ENCODE results near the gene RCVRN. TPM values are rescaled to one million over a fixed set of nuclear protein-coding genes. Genes with fewer than 3 reads are reported as not detected.

Gene RCVRN
- total and polyA plus RNA-seq, 9 of the 15 experiments (the other 6 are each of a cell fraction or from before 2014, with no cell fraction given) = not detected

DNA sequence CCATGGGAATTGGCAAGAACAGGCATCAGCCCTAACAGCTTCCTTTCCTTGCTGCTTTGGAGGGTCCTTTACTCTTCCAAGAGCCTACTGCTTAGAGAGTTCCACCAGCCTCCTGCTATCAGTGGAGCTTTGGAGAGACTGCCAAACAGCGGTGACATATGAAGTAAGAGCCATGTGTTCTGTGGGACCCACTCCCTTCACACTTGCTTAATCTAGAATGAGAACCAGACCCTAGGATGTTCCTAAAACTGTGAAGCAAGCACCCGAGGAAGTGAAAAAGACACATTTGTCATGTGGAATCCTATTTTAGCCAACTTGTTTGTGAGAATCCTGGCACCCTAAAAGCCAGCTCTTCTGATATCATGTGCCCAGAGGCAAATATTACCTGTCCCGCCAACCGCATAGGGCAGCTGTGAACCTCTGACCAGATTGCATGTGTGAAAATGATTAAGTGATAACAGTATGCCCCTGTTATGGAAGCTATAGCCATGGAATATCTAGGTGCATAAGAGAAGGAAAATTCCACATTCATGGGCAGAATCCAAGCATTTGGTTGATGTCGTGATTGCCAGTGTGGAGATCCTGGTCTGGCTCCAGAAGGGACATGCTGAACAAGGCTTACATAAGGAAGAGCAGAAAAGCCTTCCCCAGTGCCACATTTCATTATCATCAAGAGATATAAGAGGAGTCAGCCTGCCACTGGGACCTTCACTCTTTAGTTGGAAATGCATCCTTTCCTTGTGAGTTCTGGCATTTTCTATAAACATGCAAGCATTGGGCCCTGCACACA, 18.7 kb downstream of the RCVRN start:
- BruUV-seq (replicated peaks) = no TSS peak
- in situ Hi-C loops (cut with MboI) = no loop called here
- TF ChIP-seq RBM22 (IDR thresholded peaks at IDR 0.05; ENCODE audit: low read depth, low read length, poor library complexity, severe bottlenecking) (no peak), CSDE1 (IDR thresholded peaks at IDR 0.05) (no peak), RFX7 (CRISPR knock-in tag; IDR thresholded peaks at IDR 0.05) (no peak), CREB1 (IDR thresholded peaks at IDR 0.05) (no peak), CREB1 (CRISPR knock-in tag; IDR thresholded peaks at IDR 0.05) (no peak), NR1H2 (CRISPR knock-in tag; IDR thresholded peaks at IDR 0.05) (no peak), NCOA1 (IDR thresholded peaks at IDR 0.05; ENCODE audit: low read depth) (no peak), ZNF778 (CRISPR knock-in tag; IDR thresholded peaks at IDR 0.05) (no peak)
- TF ChIP-seq, protein P1, sequence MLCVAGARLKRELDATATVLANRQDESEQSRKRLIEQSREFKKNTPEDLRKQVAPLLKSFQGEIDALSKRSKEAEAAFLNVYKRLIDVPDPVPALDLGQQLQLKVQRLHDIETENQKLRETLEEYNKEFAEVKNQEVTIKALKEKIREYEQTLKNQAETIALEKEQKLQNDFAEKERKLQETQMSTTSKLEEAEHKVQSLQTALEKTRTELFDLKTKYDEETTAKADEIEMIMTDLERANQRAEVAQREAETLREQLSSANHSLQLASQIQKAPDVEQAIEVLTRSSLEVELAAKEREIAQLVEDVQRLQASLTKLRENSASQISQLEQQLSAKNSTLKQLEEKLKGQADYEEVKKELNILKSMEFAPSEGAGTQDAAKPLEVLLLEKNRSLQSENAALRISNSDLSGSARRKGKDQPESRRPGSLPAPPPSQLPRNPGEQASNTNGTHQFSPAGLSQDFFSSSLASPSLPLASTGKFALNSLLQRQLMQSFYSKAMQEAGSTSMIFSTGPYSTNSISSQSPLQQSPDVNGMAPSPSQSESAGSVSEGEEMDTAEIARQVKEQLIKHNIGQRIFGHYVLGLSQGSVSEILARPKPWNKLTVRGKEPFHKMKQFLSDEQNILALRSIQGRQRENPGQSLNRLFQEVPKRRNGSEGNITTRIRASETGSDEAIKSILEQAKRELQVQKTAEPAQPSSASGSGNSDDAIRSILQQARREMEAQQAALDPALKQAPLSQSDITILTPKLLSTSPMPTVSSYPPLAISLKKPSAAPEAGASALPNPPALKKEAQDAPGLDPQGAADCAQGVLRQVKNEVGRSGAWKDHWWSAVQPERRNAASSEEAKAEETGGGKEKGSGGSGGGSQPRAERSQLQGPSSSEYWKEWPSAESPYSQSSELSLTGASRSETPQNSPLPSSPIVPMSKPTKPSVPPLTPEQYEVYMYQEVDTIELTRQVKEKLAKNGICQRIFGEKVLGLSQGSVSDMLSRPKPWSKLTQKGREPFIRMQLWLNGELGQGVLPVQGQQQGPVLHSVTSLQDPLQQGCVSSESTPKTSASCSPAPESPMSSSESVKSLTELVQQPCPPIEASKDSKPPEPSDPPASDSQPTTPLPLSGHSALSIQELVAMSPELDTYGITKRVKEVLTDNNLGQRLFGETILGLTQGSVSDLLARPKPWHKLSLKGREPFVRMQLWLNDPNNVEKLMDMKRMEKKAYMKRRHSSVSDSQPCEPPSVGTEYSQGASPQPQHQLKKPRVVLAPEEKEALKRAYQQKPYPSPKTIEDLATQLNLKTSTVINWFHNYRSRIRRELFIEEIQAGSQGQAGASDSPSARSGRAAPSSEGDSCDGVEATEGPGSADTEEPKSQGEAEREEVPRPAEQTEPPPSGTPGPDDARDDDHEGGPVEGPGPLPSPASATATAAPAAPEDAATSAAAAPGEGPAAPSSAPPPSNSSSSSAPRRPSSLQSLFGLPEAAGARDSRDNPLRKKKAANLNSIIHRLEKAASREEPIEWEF (CRISPR knock-in tag; IDR thresholded peaks at IDR 0.05) = no peak
- TF ChIP-seq, protein P2, sequence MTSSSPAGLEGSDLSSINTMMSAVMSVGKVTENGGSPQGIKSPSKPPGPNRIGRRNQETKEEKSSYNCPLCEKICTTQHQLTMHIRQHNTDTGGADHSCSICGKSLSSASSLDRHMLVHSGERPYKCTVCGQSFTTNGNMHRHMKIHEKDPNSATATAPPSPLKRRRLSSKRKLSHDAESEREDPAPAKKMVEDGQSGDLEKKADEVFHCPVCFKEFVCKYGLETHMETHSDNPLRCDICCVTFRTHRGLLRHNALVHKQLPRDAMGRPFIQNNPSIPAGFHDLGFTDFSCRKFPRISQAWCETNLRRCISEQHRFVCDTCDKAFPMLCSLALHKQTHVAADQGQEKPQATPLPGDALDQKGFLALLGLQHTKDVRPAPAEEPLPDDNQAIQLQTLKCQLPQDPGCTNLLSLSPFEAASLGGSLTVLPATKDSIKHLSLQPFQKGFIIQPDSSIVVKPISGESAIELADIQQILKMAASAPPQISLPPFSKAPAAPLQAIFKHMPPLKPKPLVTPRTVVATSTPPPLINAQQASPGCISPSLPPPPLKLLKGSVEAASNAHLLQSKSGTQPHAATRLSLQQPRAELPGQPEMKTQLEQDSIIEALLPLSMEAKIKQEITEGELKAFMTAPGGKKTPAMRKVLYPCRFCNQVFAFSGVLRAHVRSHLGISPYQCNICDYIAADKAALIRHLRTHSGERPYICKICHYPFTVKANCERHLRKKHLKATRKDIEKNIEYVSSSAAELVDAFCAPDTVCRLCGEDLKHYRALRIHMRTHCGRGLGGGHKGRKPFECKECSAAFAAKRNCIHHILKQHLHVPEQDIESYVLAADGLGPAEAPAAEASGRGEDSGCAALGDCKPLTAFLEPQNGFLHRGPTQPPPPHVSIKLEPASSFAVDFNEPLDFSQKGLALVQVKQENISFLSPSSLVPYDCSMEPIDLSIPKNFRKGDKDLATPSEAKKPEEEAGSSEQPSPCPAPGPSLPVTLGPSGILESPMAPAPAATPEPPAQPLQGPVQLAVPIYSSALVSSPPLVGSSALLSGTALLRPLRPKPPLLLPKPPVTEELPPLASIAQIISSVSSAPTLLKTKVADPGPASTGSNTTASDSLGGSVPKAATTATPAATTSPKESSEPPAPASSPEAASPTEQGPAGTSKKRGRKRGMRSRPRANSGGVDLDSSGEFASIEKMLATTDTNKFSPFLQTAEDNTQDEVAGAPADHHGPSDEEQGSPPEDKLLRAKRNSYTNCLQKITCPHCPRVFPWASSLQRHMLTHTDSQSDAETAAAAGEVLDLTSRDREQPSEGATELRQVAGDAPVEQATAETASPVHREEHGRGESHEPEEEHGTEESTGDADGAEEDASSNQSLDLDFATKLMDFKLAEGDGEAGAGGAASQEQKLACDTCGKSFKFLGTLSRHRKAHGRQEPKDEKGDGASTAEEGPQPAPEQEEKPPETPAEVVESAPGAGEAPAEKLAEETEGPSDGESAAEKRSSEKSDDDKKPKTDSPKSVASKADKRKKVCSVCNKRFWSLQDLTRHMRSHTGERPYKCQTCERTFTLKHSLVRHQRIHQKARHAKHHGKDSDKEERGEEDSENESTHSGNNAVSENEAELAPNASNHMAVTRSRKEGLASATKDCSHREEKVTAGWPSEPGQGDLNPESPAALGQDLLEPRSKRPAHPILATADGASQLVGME (CRISPR knock-in tag; IDR thresholded peaks at IDR 0.05) = no peak

More for the DNA sequence above, 18.7 kb downstream of the RCVRN start:
- H3K9ac ChIP-seq (ENCODE audit: insufficient read depth in 1 of 2, low read depth in 2 of 2, low read length in 2 of 2) = no peak overlapping the region
- WGBS (ENCODE audit: insufficient coverage, low coverage, missing lambda C conversion rate) = 0% methylated on average over 2 of the region's 5 CpGs
- no peaks in the 10 kb centered on the region for H3K27me3 ChIP-seq (ENCODE audit: control insufficient read depth in 2 of 2, insufficient read depth in 2 of 2, low read length in 2 of 2)
- no peak overlapping the region for H3K27ac ChIP-seq (ENCODE audit: extremely low read depth, low read depth, low read length)
- H3K9me3 ChIP-seq (replicated peaks; ENCODE audit: control insufficient read depth, insufficient read depth, low read depth, low read length) = no peaks in the 10 kb centered on the region
- ChIA-PET POLR2A (no interaction called here), CTCF (ENCODE audit: low intra/inter-chr PET ratio) (no interaction called here)
- intact Hi-C loops (cut with micrococcal nuclease) = no loop called here
- FAIRE-seq = no peak
- H3K79me2 ChIP-seq (ENCODE audit: control insufficient read depth, insufficient read depth, low read length) = no peaks in the 10 kb centered on the region
- no peak overlapping the region for H3K4me3 ChIP-seq
- no peaks in the 10 kb centered on the region for H3K9me1 ChIP-seq (ENCODE audit: control insufficient read depth, insufficient read depth, low read length)
- no peak overlapping the region for H3K4me2 ChIP-seq (ENCODE audit: insufficient read depth, low read length)
- H3K36me3 ChIP-seq (ENCODE audit: control insufficient read depth, insufficient read depth, low read length) = no peaks in the 10 kb centered on the region
- H3K4me1 ChIP-seq (replicated peaks in 1 of 2; ENCODE audit: control insufficient read depth in 2 of 2, insufficient read depth in 2 of 2, low read length in 2 of 2) = no peaks in the 10 kb centered on the region
- ATAC-seq = no peak
- no peak overlapping the region for H2AFZ ChIP-seq (ENCODE audit: low read depth, low read length)
- no peak for DNase-seq (ENCODE audit: extremely low read depth in 1 of 4, low spot score in 3 of 4)
- no peaks in the 10 kb centered on the region for H4K20me1 ChIP-seq (replicated peaks; ENCODE audit: control insufficient read depth, insufficient read depth, low read length)

Measured in K562 (cell line).